CD14-positive monocyte (primary cell): ENCODE results near the gene PIGH. TPM values are rescaled to one million over a fixed set of nuclear protein-coding genes. Genes with fewer than 3 reads are reported as not detected.

ENCODE experiments used
- DNase-seq, 3 donors: peaks; one replicate each; pipeline ENCODE4 v3.0.0-alpha.2; 2011 to 2022
- H2AFZ ChIP-seq: 2 replicates; pipeline ENCODE4 v1.6.0; 2012; ENCODE audit warnings: mild to moderate bottlenecking, low read depth, low read length, inconsistent platforms; ENCODE audit not compliant: insufficient read depth, poor library complexity, severe bottlenecking
- H3K27ac ChIP-seq, 2 donors: 1 replicate in 1 of 2; 2 replicates in 1 of 2; pipeline ENCODE4 v1.5.1; 2012 to 2013; ENCODE audit warnings: low read length in 2 of 2, control low read depth in 1 of 2, inconsistent platforms in 1 of 2, low read depth in 1 of 2, mild to moderate bottlenecking in 1 of 2
- H3K27me3 ChIP-seq, 2 donors: one replicate each; pipeline versions ENCODE4 v1.6.0 to v1.6.1; 2011 to 2013; ENCODE audit warnings: low read length in 2 of 2; ENCODE audit not compliant: control insufficient read depth in 2 of 2, insufficient read depth in 2 of 2
- H3K36me3 ChIP-seq, 2 donors: replicated peaks in 1 of 2; 1 replicate in 1 of 2; 2 replicates in 1 of 2; pipeline versions ENCODE4 v1.5.1 to v1.6.1; 2012 to 2013; ENCODE audit warnings: low read length in 2 of 2, control low read depth in 1 of 2, inconsistent platforms in 1 of 2, mild to moderate bottlenecking in 1 of 2; ENCODE audit not compliant: insufficient read depth in 2 of 2, control insufficient read depth in 1 of 2
- H3K4me1 ChIP-seq, 2 donors: 1 replicate in 1 of 2; 2 replicates in 1 of 2; pipeline versions ENCODE4 v1.5.1 to v1.6.1; 2012 to 2013; ENCODE audit warnings: low read length in 2 of 2, control low read depth in 1 of 2, inconsistent platforms in 1 of 2, mild to moderate bottlenecking in 1 of 2, moderate library complexity in 1 of 2; ENCODE audit not compliant: insufficient read depth in 2 of 2, control insufficient read depth in 1 of 2
- H3K4me2 ChIP-seq: replicated peaks from 2 replicates; pipeline ENCODE3; 2012; ENCODE audit warnings: low read length, moderate library complexity, mild to moderate bottlenecking; ENCODE audit not compliant: poor library complexity, severe bottlenecking; ENCODE audit errors: extremely low read depth
- H3K4me3 ChIP-seq, 3 experiments: fragments of 200-600 bp in 1 of 3; sonication (generic) in 1 of 3; replicated peaks in 1 of 3; 1 replicate in 2 of 3; 2 replicates in 1 of 3; pipeline ENCODE4 v1.5.1; 2011 to 2013; ENCODE audit warnings: low read length in 3 of 3, mild to moderate bottlenecking in 3 of 3, control low read depth in 2 of 3, low read depth in 2 of 3, inconsistent platforms in 1 of 3, moderate library complexity in 1 of 3
- H3K79me2 ChIP-seq: 2 replicates; pipeline ENCODE4 v1.6.0; 2012; ENCODE audit warnings: mild to moderate bottlenecking, control low read depth, inconsistent platforms, low read length, moderate library complexity; ENCODE audit not compliant: insufficient read depth
- H3K9ac ChIP-seq: 2 replicates; pipeline ENCODE4 v1.6.0; 2017; ENCODE audit warnings: low read length, mild to moderate bottlenecking; ENCODE audit not compliant: insufficient read depth, poor library complexity, severe bottlenecking
- H3K9me3 ChIP-seq, 2 donors: replicated peaks in 1 of 2; 1 replicate in 1 of 2; 2 replicates in 1 of 2; pipeline versions ENCODE4 v1.5.1 to v1.6.1; 2012 to 2013; ENCODE audit warnings: low read length in 2 of 2, control low read depth in 1 of 2; ENCODE audit not compliant: control insufficient read depth in 1 of 2, insufficient read depth in 1 of 2
- H4K20me1 ChIP-seq: 2 replicates; pipeline ENCODE4 v1.6.0; 2012; ENCODE audit warnings: mild to moderate bottlenecking, low read length, control low read depth, moderate library complexity; ENCODE audit not compliant: insufficient read depth
- H3K27ac Mint-ChIP-seq, 7 donors: one replicate each; pipeline ENCODE4 v1.8.0; 2020; ENCODE audit warnings: mild to moderate bottlenecking in 7 of 7, mixed read lengths in 7 of 7, moderate library complexity in 6 of 7, inconsistent platforms in 2 of 7
- H3K27me3 Mint-ChIP-seq, 3 donors: one replicate each; pipeline ENCODE4 v1.8.0; 2021 to 2022; ENCODE audit warnings: low read depth in 3 of 3, mild to moderate bottlenecking in 3 of 3, mixed read lengths in 3 of 3, moderate library complexity in 3 of 3, inconsistent platforms in 1 of 3
- H3K36me3 Mint-ChIP-seq, 2 donors: one replicate each; pipeline ENCODE4 v1.8.0; 2020; ENCODE audit warnings: mixed read lengths in 2 of 2, inconsistent platforms in 1 of 2, mild to moderate bottlenecking in 1 of 2
- H3K4me1 Mint-ChIP-seq: one replicate; pipeline ENCODE4 v1.8.0; 2020; ENCODE audit warnings: mild to moderate bottlenecking, mixed read lengths
- H3K4me3 Mint-ChIP-seq, 2 donors: one replicate each; pipeline ENCODE4 v1.8.0; 2020; ENCODE audit warnings: mild to moderate bottlenecking in 2 of 2, mixed read lengths in 2 of 2, moderate library complexity in 1 of 2
- H3K9me3 Mint-ChIP-seq, 7 donors: one replicate each; pipeline ENCODE4 v1.8.0; 2020 to 2022; ENCODE audit warnings: mixed read lengths in 7 of 7, mild to moderate bottlenecking in 6 of 7, moderate library complexity in 6 of 7, inconsistent platforms in 2 of 7
- CTCF ChIP-seq: fragments of 200-600 bp; IDR thresholded peaks from one replicate; pipeline ENCODE4 v1.8.0; 2022; ENCODE audit warnings: antibody characterized with exemption, mild to moderate bottlenecking
- WGBS: methylation state at CpG from one replicate; pipeline ENCODE4 v1.1.5; 2013; ENCODE audit warnings: missing lambda C conversion rate; ENCODE audit not compliant: insufficient coverage; 5-methylcytosine and 5-hydroxymethylcytosine counted together
- intact Hi-C, 2 donors: fragments of 100-400 bp; cut with micrococcal nuclease; formaldehyde crosslinking; loops; one replicate each; pipeline versions ENCODE4 v1.15.0 to v1.15.1; 2023
- polyA plus RNA-seq, 3 donors: library from polyadenylated mRNA; depleted of rRNA in 1 of 3; unstranded in 2 of 3; stranded (reverse) in 1 of 3; fragments of 300-500 nt in 2 of 3; fragments of >200 nt in 1 of 3; fragmentation: Illumina TruSeq in 2 of 3; gene quantifications; 1 replicate in 2 of 3; 2 replicates in 1 of 3; pipeline ENCODE4 v1.2.3, GENCODE V29; 2012 to 2021

PIGH gene
- polyA plus RNA-seq, 3 donors: 14.6 to 35.5 (median 18.0) TPM

DNA sequence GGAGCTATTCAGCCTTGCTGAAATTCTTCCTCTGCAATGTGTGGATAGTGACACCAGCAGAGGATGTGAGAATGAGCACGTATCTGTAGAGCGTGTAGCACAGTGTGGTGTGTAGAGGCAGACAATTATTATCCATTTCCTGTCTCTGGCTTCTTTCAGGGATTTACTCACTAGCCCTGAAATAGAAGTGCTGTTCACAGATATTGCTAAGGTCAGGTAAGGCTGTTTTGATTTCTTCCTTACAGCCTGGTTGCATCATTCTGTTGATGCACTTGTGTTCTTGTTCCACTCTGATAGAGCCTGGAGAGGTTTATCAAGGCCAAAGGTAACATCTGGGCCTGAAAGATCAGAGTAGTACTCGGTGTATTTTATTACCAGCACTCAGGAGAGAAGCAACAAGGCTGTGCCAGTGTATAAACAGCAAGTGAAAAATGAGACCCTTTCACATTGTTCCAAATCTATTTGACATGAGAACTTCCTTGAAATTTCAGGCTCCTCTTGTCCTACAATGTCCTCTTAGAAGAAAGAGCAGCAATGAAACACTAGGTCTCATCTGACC lies 36.4 kb upstream of the PIGH start:
- Histone ChIP-seq H3K4me2 (no peak overlapping the region), H3K9ac (no peak overlapping the region), H3K27me3 (no peaks in the 10 kb centered on the region), H3K79me2 (no peaks in the 10 kb centered on the region), H3K4me3 (no peak overlapping the region), H3K36me3 (no peaks in the 10 kb centered on the region), H3K4me1 (no peaks in the 10 kb centered on the region), H2AFZ (no peak overlapping the region), H3K27ac (no peak overlapping the region), H4K20me1 (no peaks in the 10 kb centered on the region), H3K9me3 (no peaks in the 10 kb centered on the region)
- Mint-ChIP-seq H3K4me1 (no peaks in the 10 kb centered on the region), H3K27ac (no peak overlapping the region), H3K27me3 (no peaks in the 10 kb centered on the region), H3K9me3 (no peaks in the 10 kb centered on the region), H3K36me3 (peaks cover 0 to 2% of the 10 kb centered on the region in 2 donors), H3K4me3 (no peak overlapping the region)
- WGBS: 100% methylated on average over 1 of the region's 3 CpGs
- no peak for DNase-seq
- intact Hi-C loops: no loop called here
- no peak for TF ChIP-seq CTCF

- H3K4me1 Mint-ChIP-seq: no peaks in the 10 kb centered on the region
- intact Hi-C loops: no loop called here
- no peaks in the 10 kb centered on the region for H3K27me3 ChIP-seq
Measured at GRCh38 chr14:67633451-67634147, 33.5 kb upstream of the PIGH start.

More at GRCh38 chr14:67633451-67634147, 33.5 kb upstream of the PIGH start:
- Histone ChIP-seq H3K36me3 (no peaks in the 10 kb centered on the region), H3K4me3 (no peak overlapping the region), H2AFZ (no peak overlapping the region), H3K9ac (no peak overlapping the region), H3K9me3 (no peaks in the 10 kb centered on the region), H3K4me2 (no peak overlapping the region), H3K79me2 (no peaks in the 10 kb centered on the region), H4K20me1 (no peaks in the 10 kb centered on the region), H3K27ac (no peak overlapping the region), H3K4me1 (no peaks in the 10 kb centered on the region)
- 100% methylated on average over 2 of the region's 5 CpGs for WGBS
- Mint-ChIP-seq H3K36me3 (no peaks in the 10 kb centered on the region), H3K9me3 (no peaks in the 10 kb centered on the region), H3K27me3 (no peaks in the 10 kb centered on the region), H3K4me3 (no peak overlapping the region), H3K27ac (no peak overlapping the region)
- no peak for DNase-seq
- no peak for TF ChIP-seq CTCF
